Esophagus squamous epithelium (tissue), 4 donors: ENCODE measurements around the gene ABHD1.

Source experiments
- CTCF ChIP-seq, 6 experiments: fragments of 450-650 bp in 4 of 6; fragments of 200-600 bp in 2 of 6; sonication (generic) in 2 of 6; IDR thresholded peaks; one replicate each; pipeline ENCODE4 v1.5.1; 2016 to 2019; ENCODE audit warnings: antibody characterized with exemption in 6 of 6, mild to moderate bottlenecking in 4 of 6, moderate library complexity in 4 of 6
- POLR2A ChIP-seq, 4 donors: fragments of 450-650 bp; IDR thresholded peaks; one replicate each; pipeline ENCODE4 v1.6.1; 2017; ENCODE audit warnings: antibody characterized with exemption in 4 of 4, mild to moderate bottlenecking in 4 of 4, moderate library complexity in 3 of 4

DNA sequence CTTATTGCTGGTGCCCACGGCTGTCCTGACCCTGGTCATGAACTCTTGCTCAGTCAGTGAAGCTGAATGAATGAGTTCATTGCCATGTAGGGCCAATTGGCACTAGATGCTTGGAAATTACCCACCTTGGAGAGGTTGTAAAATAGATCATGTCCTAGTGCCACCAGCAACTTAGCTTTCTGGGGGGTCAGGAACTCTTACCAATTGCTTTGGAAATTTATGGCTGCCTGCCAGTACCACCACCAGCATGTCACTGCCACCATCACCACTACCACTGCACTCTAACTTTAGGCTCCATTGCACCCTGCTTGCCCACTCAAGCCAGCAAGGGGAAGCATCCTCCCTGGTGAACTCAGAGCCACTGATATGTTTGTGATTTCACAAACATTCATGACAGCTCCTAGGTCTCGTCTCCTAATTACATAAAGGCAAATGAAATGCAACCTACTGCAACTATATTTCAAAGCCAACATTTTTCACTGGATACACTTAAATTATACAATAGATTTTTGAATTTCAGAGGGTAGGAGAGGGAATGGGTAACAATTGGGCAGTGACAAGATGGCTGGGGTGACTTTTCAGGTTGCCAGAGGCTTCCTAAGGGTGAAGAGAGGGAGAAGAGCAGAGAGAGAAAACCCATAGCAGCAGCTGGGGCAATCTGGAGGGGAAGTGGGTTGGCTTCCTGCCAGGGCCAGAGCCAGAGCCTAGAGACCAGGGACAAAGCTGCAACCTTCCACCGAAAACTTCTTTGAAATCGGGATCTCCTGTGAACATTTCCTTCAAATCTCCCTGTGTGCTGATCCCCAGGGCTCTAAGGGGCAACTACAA, 48.7 kb upstream of the ABHD1 start:
- no peak for TF ChIP-seq CTCF (IDR thresholded peaks at IDR 0.05)
- TF ChIP-seq POLR2A (IDR thresholded peaks at IDR 0.05), result no peak
